ENCODE data around the gene HS6ST3. TPM values are rescaled to one million over a fixed set of nuclear protein-coding genes. Genes with fewer than 3 reads are reported as not detected.
"Not testable (repeated sequence)": the region's sequence is repeated elsewhere in the genome, so short reads cannot be mapped to it uniquely, and the experiment has no call there.

HS6ST3 gene
- polyA plus RNA-seq, 4 donors: 2.7 to 3.9 (median 3.4) TPM

GRCh38 chr13:96524398-96525020, 434.6 kb downstream of the HS6ST3 start:
- not testable (repeated sequence) for DNase-seq (ENCODE audit: low read depth in 4 of 4, low spot score in 2 of 4)

- DNase-seq (ENCODE audit: low read depth in 4 of 4, low spot score in 2 of 4): no peak
These were observed 435.8 kb downstream of the HS6ST3 start for GRCh38 chr13:96525715-96526114.

GRCh38 chr13:96527497-96527896, 437.6 kb downstream of the HS6ST3 start:
- DNase-seq (ENCODE audit: low read depth in 4 of 4, low spot score in 2 of 4): no peak

- no peak for DNase-seq (ENCODE audit: low read depth in 4 of 4, low spot score in 2 of 4)
These were observed 442.9 kb downstream of the HS6ST3 start for GRCh38 chr13:96532804-96533203.

- DNase-seq (ENCODE audit: low read depth in 4 of 4, low spot score in 2 of 4): no peak
These were observed 443.5 kb downstream of the HS6ST3 start for GRCh38 chr13:96533408-96533807.

GRCh38 chr13:96539791-96540190, 449.9 kb downstream of the HS6ST3 start:
- no peak for DNase-seq (ENCODE audit: low read depth in 4 of 4, low spot score in 2 of 4)

GRCh38 chr13:96540670-96541069, 450.8 kb downstream of the HS6ST3 start:
- no peak for DNase-seq (ENCODE audit: low read depth in 4 of 4, low spot score in 2 of 4)

- DNase-seq (ENCODE audit: low read depth in 4 of 4, low spot score in 2 of 4): no peak
These were observed 453.1 kb downstream of the HS6ST3 start for GRCh38 chr13:96542986-96543385.

GRCh38 chr13:96544957-96545356, 455.1 kb downstream of the HS6ST3 start:
- DNase-seq (ENCODE audit: low read depth in 4 of 4, low spot score in 2 of 4): no peak

- no peak for DNase-seq (ENCODE audit: low read depth in 4 of 4, low spot score in 2 of 4)
These were observed 456.6 kb downstream of the HS6ST3 start for GRCh38 chr13:96546463-96546862.

- DNase-seq (ENCODE audit: low read depth in 4 of 4, low spot score in 2 of 4): peak in 3 of 4 donors; percentile 15 to 51 (median 34)
These were observed 461.6 kb downstream of the HS6ST3 start for GRCh38 chr13:96551546-96551945.

- DNase-seq (ENCODE audit: low read depth in 4 of 4, low spot score in 2 of 4): no peak
These were observed 462.7 kb downstream of the HS6ST3 start for GRCh38 chr13:96552559-96552958.

GRCh38 chr13:96553796-96554195, 463.9 kb downstream of the HS6ST3 start:
- no peak for DNase-seq (ENCODE audit: low read depth in 4 of 4, low spot score in 2 of 4)

- DNase-seq (ENCODE audit: low read depth in 4 of 4, low spot score in 2 of 4): no peak
These were observed 483.7 kb downstream of the HS6ST3 start for GRCh38 chr13:96573563-96573962.

GRCh38 chr13:96575423-96576320, 485.8 kb downstream of the HS6ST3 start:
- no peak for DNase-seq (ENCODE audit: low read depth in 4 of 4, low spot score in 2 of 4)

- DNase-seq (ENCODE audit: low read depth in 4 of 4, low spot score in 2 of 4): no peak
These were observed 491.8 kb downstream of the HS6ST3 start for GRCh38 chr13:96581741-96582140.

- no peak for DNase-seq (ENCODE audit: low read depth in 4 of 4, low spot score in 2 of 4)
These were observed 525.3 kb downstream of the HS6ST3 start for GRCh38 chr13:96615252-96615651.

- DNase-seq (ENCODE audit: low read depth in 4 of 4, low spot score in 2 of 4): no peak
These were observed 527.6 kb downstream of the HS6ST3 start for GRCh38 chr13:96617528-96617927.

- no peak for DNase-seq (ENCODE audit: low read depth in 4 of 4, low spot score in 2 of 4)
These were observed 531.8 kb downstream of the HS6ST3 start for GRCh38 chr13:96621634-96622183.

- no peak for DNase-seq (ENCODE audit: low read depth in 4 of 4, low spot score in 2 of 4)
These were observed 539.4 kb downstream of the HS6ST3 start for GRCh38 chr13:96629331-96629730.

GRCh38 chr13:96632536-96633320, 542.8 kb downstream of the HS6ST3 start:
- no peak for DNase-seq (ENCODE audit: low read depth in 4 of 4, low spot score in 2 of 4)
